GM23248 (cell line): ENCODE measurements around the gene PDLIM3.

Experiments
- EZH2 ChIP-seq: fragments of 200-600 bp; sonication (generic); IDR thresholded peaks from 2 replicates; pipeline ENCODE4 v1.6.1; 2018; ENCODE audit warnings: antibody characterized with exemption, mild to moderate bottlenecking; ENCODE audit not compliant: insufficient read depth, poor library complexity, severe bottlenecking
- EZH2phosphoT487 ChIP-seq: fragments of 200-600 bp; sonication (generic); IDR thresholded peaks from 2 replicates; pipeline ENCODE4 v1.6.1; 2018; ENCODE audit warnings: antibody characterized with exemption, moderate library complexity, mild to moderate bottlenecking, low read depth; ENCODE audit not compliant: insufficient read depth

GRCh38 chr4:185549095-185549639 lies 13.9 kb upstream of the PDLIM3 start:
- TF ChIP-seq EZH2 (no peak), EZH2phosphoT487 (no peak)
